Gastrocnemius medialis (tissue), 4 donors: ENCODE data around the gene PRDX5. TPM values are rescaled to one million over a fixed set of nuclear protein-coding genes. Genes with fewer than 3 reads are reported as not detected.
"Not testable (repeated sequence)": the region's sequence is repeated elsewhere in the genome, so short reads cannot be mapped to it uniquely, and the experiment has no call there.

Source experiments
- ATAC-seq, 2 donors: fragments of 150-250 bp; one replicate each; pipeline ENCODE4 v1.9.1; 2016
- DNase-seq, 2 donors: peaks; one replicate each; pipeline ENCODE4 v3.0.0-alpha.2; 2019
- H3K27ac ChIP-seq, 4 donors: fragments of 200-600 bp; sonication (generic); 1 replicate in 1 of 4; 2 replicates in 3 of 4; pipeline ENCODE4 v1.5.1; 2016 to 2018; ENCODE audit warnings: mild to moderate bottlenecking in 2 of 4, moderate library complexity in 1 of 4
- H3K27me3 ChIP-seq, 3 donors: fragments of 200-600 bp; sonication (generic) in 2 of 3; 1 replicate in 1 of 3; 2 replicates in 2 of 3; pipeline versions ENCODE4 v1.5.1 to v1.6.0; 2016 to 2019; ENCODE audit warnings: mild to moderate bottlenecking in 1 of 3, moderate library complexity in 1 of 3
- H3K36me3 ChIP-seq, 2 donors: fragments of 200-600 bp; sonication (generic) in 1 of 2; one replicate each; pipeline ENCODE4 v1.5.1; 2017 to 2018
- H3K4me1 ChIP-seq, 2 donors: fragments of 200-600 bp; sonication (generic) in 1 of 2; one replicate each; pipeline ENCODE4 v1.5.1; 2016 to 2017; ENCODE audit warnings: mild to moderate bottlenecking in 2 of 2
- H3K4me3 ChIP-seq, 4 donors: fragments of 200-600 bp; sonication (generic) in 3 of 4; 1 replicate in 1 of 4; 2 replicates in 3 of 4; pipeline ENCODE4 v1.5.1; 2016 to 2019; ENCODE audit warnings: mild to moderate bottlenecking in 2 of 4
- H3K9me3 ChIP-seq, 3 donors: fragments of 200-600 bp; sonication (generic) in 2 of 3; 1 replicate in 1 of 3; 2 replicates in 2 of 3; pipeline ENCODE4 v1.5.1; 2016 to 2019
- CTCF ChIP-seq, 5 experiments: fragments of 450-650 bp in 3 of 5; fragments of 200-600 bp in 2 of 5; sonication (generic) in 2 of 5; IDR thresholded peaks in 4 of 5; conservative IDR thresholded peaks in 1 of 5; 1 replicate in 4 of 5; 2 replicates in 1 of 5; pipeline ENCODE4 v1.5.1; 2016 to 2019; ENCODE audit warnings: antibody characterized with exemption in 5 of 5, mild to moderate bottlenecking in 3 of 5, moderate library complexity in 3 of 5
- POLR2A ChIP-seq, 2 donors: fragments of 450-650 bp; IDR thresholded peaks; one replicate each; pipeline ENCODE4 v1.6.1; 2017; ENCODE audit warnings: antibody characterized with exemption in 2 of 2, mild to moderate bottlenecking in 2 of 2, moderate library complexity in 2 of 2
- in situ Hi-C, 4 donors: fragments of 200-750 bp; cut with MboI; loops; one replicate each; pipeline versions ENCODE4 v1.15.0 to v1.8.0; 2017; ENCODE audit warnings: low sequenced_read_pairs in 4 of 4
- intact Hi-C: fragments of 100-400 bp; cut with DNase I; formaldehyde crosslinking; loops from one replicate; pipeline ENCODE4 v1.15.1; 2023; ENCODE audit warnings: low total_unique reads
- total RNA-seq, 4 donors: library from RNA; depleted of rRNA; stranded (reverse); fragments of >200 nt; gene quantifications; one replicate each; pipeline versions ENCODE4 v1.1.0 to v1.2.3, GENCODE V29; 2016

The PRDX5 gene
- total RNA-seq, 4 donors from 2014 or later, result 170 to 257 (median 219) TPM

- no peaks in the 10 kb centered on the region for H3K9me3 ChIP-seq
- peak overlapping the region; percentile 83 to 92 (median 87) for H3K4me3 ChIP-seq
- DNase-seq, result peak in 1 of 2 donors; percentile 65
- in situ Hi-C loops (no loop called here), intact Hi-C loops (loop anchor here (5.0 kb wide), 1 partner anchor 35 kb away; the partner anchor contains the start of gene CCDC88B)
- peaks cover 0 to 4% (median 2%) of the 10 kb centered on the region in 3 donors for H3K27me3 ChIP-seq
- peaks cover 14 to 20% of the 10 kb centered on the region in 2 donors for H3K4me1 ChIP-seq
- ATAC-seq, result no peak
- TF ChIP-seq POLR2A (IDR thresholded peaks at IDR 0.05) (no peak), CTCF (IDR thresholded peaks at IDR 0.05 in 4 of 5, conservative IDR thresholded peaks at IDR 0.05 in 1 of 5) (no peak)
- peaks cover 0 to 8% of the 10 kb centered on the region in 2 donors for H3K36me3 ChIP-seq
- peak overlapping the region; percentile 88 to 97 (median 96) for H3K27ac ChIP-seq
Observed at GRCh38 chr11:64306876-64307622, 10.9 kb upstream of the PRDX5 start.

GRCh38 chr11:64307795-64308194, 10.1 kb upstream of the PRDX5 start:
- Histone ChIP-seq H3K4me1 (peaks cover 21 to 27% of the 10 kb centered on the region in 2 donors), H3K27ac (peak overlapping the region in 1 of 4 donors; percentile 97)
- ATAC-seq, H3K9me3 ChIP-seq, DNase-seq, H3K27me3 ChIP-seq, H3K4me3 ChIP-seq, H3K36me3 ChIP-seq, in situ Hi-C loops: not testable (repeated sequence)
- intact Hi-C loops, result loop anchor here (5.0 kb wide), 1 partner anchor 35 kb away; the partner anchor contains the start of gene CCDC88B

- in situ Hi-C loops, result no loop called here
- Histone ChIP-seq H3K36me3 (peaks cover 0 to 32% of the 10 kb centered on the region in 2 donors), H3K27ac (peak overlapping the region; percentile 71 to 85 (median 75)), H3K4me1 (peaks cover 34 to 37% of the 10 kb centered on the region in 2 donors), H3K4me3 (no peak overlapping the region), H3K27me3 (no peaks in the 10 kb centered on the region), H3K9me3 (no peaks in the 10 kb centered on the region)
- DNase-seq (no peak), ATAC-seq (no peak)
- intact Hi-C loops, result no loop called here
- TF ChIP-seq POLR2A (IDR thresholded peaks at IDR 0.05) (no peak), CTCF (IDR thresholded peaks at IDR 0.05 in 4 of 5, conservative IDR thresholded peaks at IDR 0.05 in 1 of 5) (no peak)
Observed at GRCh38 chr11:64312947-64313346, 5.0 kb upstream of the PRDX5 start.

- Histone ChIP-seq H3K27me3 (no peaks in the 10 kb centered on the region), H3K27ac (peak overlapping the region; percentile 71 to 85 (median 75)), H3K4me1 (peaks cover 34 to 41% of the 10 kb centered on the region in 2 donors), H3K4me3 (peak overlapping the region in 2 of 4 donors; percentile 20 to 27), H3K36me3 (peaks cover 0 to 27% of the 10 kb centered on the region in 2 donors), H3K9me3 (no peaks in the 10 kb centered on the region)
- TF ChIP-seq POLR2A (IDR thresholded peaks at IDR 0.05), result no peak
- TF ChIP-seq CTCF (IDR thresholded peaks at IDR 0.05 in 4 of 5, conservative IDR thresholded peaks at IDR 0.05 in 1 of 5), result no peak
- intact Hi-C loops (no loop called here), in situ Hi-C loops (no loop called here)
- ATAC-seq (no peak), DNase-seq (peak; percentile 39 to 79)
Observed at GRCh38 chr11:64313491-64314145, 4.3 kb upstream of the PRDX5 start.
